Activated B cell treated with CpG ODN at 0.5 μM for 24 hours (primary cell): ENCODE results near the gene BICC1. TPM values are rescaled to one million over a fixed set of nuclear protein-coding genes. Genes with fewer than 3 reads are reported as not detected.

Experiments used
- ATAC-seq: fragments of 200-7000 bp; cut with Tn5 transposase; one replicate; pipeline ENCODE4 v1.10.0; 2021; ENCODE audit warnings: low read depth, mild to moderate bottlenecking, moderate library complexity
- CTCF ChIA-PET: fragments of 350-600 bp; sonication (Branson Sonifier 250); formaldehyde crosslinking; loops from one replicate; lab custom pipeline; 2021; ENCODE audit warnings: antibody characterized with exemption; lab: Charles Lee
- POLR2A ChIA-PET: fragments of 350-600 bp; sonication (Branson Sonifier 250); formaldehyde crosslinking; loops from one replicate; lab custom pipeline; 2021; ENCODE audit warnings: antibody characterized with exemption; lab: Charles Lee
- DNase-seq: peaks from one replicate; pipeline ENCODE4 v3.0.0; 2022
- H3K27ac Mint-ChIP-seq: one replicate; pipeline ENCODE4 v1.8.0; 2020; ENCODE audit warnings: mixed read lengths
- H3K27me3 Mint-ChIP-seq: one replicate; pipeline ENCODE4 v1.8.0; 2021; ENCODE audit warnings: mixed read lengths
- H3K36me3 Mint-ChIP-seq: one replicate; pipeline ENCODE4 v1.8.0; 2021; ENCODE audit warnings: low read depth, mixed read lengths
- H3K4me1 Mint-ChIP-seq: one replicate; pipeline ENCODE4 v1.8.0; 2021; ENCODE audit warnings: mixed read lengths
- H3K4me3 Mint-ChIP-seq: one replicate; pipeline ENCODE4 v1.8.0; 2020; ENCODE audit warnings: mild to moderate bottlenecking, mixed read lengths
- H3K9me3 Mint-ChIP-seq: one replicate; pipeline ENCODE4 v1.8.0; 2020; ENCODE audit warnings: mixed read lengths
- CTCF ChIP-seq: fragments of 200-600 bp; IDR thresholded peaks from one replicate; pipeline ENCODE4 v1.8.0; 2022; ENCODE audit warnings: antibody characterized with exemption, mild to moderate bottlenecking
- intact Hi-C: fragments of 100-400 bp; cut with micrococcal nuclease; formaldehyde crosslinking; loops from one replicate; pipeline ENCODE4 v1.15.1; 2024
- total RNA-seq: library from RNA; stranded (reverse); gene quantifications from 2 replicates; pipeline ENCODE4 v1.2.3, GENCODE V29; 2022

The BICC1 gene
- total RNA-seq, 1 donor from 2014 or later: not detected

DNA sequence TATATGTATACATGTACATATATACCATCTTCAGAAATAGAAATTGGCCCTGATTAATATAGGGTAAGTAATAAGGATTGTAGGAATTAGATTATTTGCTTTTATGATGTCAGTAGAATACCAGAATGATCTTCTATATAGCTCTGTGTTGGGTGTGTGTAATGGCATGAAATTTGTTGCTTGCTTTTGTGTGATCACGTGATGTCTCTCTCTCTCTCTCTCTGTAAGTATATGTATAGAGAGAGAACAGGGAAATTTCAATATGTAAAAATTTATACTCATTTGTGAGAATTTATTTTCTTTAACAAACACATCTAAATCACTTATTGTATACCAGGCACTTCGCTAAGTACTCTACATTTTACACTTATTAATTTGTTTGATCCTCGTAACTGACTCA is 272.7 kb downstream of the BICC1 start:
- Mint-ChIP-seq H3K4me3 (no peak overlapping the region), H3K36me3 (no peaks in the 10 kb centered on the region), H3K27ac (no peak overlapping the region), H3K9me3 (no peaks in the 10 kb centered on the region), H3K4me1 (no peaks in the 10 kb centered on the region), H3K27me3 (no peaks in the 10 kb centered on the region)
- CTCF ChIA-PET: no interaction called here
- POLR2A ChIA-PET: no interaction called here
- DNase-seq (no peak), ATAC-seq (no peak)
- intact Hi-C loops: loop anchor here (10.0 kb wide), 1 partner anchor 1649 kb away; no protein-coding TSS in a partner anchor
- no peak for TF ChIP-seq CTCF

DNA sequence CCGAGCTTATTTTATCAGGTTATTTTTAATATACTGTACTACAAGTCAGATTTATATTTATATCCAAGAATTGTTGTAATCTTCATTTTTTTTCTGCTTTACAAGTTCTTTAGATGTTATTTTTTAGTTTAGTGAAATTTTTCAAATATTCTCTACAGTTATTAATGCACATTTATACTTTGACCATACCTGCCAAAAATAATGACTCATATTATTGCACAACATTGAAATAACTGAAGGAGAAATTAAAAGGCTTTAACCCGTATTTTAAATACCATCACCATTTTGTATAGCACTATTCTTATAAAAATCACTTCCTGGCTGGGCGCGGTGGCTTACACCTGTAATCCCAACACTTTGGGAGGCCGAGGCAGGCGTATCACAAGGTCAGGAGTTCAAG is 278.5 kb downstream of the BICC1 start:
- H3K36me3 Mint-ChIP-seq: no peaks in the 10 kb centered on the region
- H3K9me3 Mint-ChIP-seq: no peaks in the 10 kb centered on the region
- ChIA-PET CTCF (no interaction called here), POLR2A (no interaction called here)
- DNase-seq (no peak), ATAC-seq (no peak)
- no peak overlapping the region for H3K4me3 Mint-ChIP-seq
- no peaks in the 10 kb centered on the region for H3K4me1 Mint-ChIP-seq
- no peaks in the 10 kb centered on the region for H3K27me3 Mint-ChIP-seq
- intact Hi-C loops: no loop called here
- no peak for TF ChIP-seq CTCF
- H3K27ac Mint-ChIP-seq: no peak overlapping the region

DNA sequence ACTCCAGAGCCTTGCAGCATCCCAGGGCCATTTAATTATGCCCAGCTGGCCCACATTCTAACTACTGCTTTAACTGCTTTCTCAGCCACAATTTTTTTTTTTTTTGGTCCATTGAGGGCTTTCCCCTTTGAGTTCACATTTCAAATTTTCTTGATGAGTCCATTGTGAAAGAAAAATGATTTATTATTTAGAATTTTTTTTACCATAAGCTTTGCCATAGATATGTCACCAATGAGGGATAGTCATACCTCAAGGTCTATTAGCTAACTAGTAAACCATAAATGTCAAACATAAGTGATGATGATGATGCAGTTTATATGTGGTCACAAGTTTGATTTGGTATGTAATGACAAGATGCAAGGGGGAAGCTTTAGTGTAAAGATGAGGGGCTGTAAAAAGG is 282.9 kb downstream of the BICC1 start:
- Mint-ChIP-seq H3K9me3 (no peaks in the 10 kb centered on the region), H3K27me3 (no peaks in the 10 kb centered on the region), H3K4me3 (no peak overlapping the region), H3K36me3 (no peaks in the 10 kb centered on the region), H3K4me1 (no peaks in the 10 kb centered on the region), H3K27ac (no peak overlapping the region)
- DNase-seq (no peak), ATAC-seq (no peak)
- POLR2A ChIA-PET: no interaction called here
- TF ChIP-seq CTCF: no peak
- intact Hi-C loops: no loop called here
- CTCF ChIA-PET: no interaction called here

- Mint-ChIP-seq H3K36me3 (no peaks in the 10 kb centered on the region), H3K27ac (no peak overlapping the region), H3K4me1 (no peaks in the 10 kb centered on the region), H3K4me3 (no peak overlapping the region), H3K9me3 (no peaks in the 10 kb centered on the region), H3K27me3 (no peaks in the 10 kb centered on the region)
- no peak for ATAC-seq
- no peak for DNase-seq
- intact Hi-C loops: no loop called here
- no peak for TF ChIP-seq CTCF
- ChIA-PET CTCF (no interaction called here), POLR2A (no interaction called here)
Observed at GRCh38 chr10:58796242-58796641, 283.6 kb downstream of the BICC1 start.

DNA sequence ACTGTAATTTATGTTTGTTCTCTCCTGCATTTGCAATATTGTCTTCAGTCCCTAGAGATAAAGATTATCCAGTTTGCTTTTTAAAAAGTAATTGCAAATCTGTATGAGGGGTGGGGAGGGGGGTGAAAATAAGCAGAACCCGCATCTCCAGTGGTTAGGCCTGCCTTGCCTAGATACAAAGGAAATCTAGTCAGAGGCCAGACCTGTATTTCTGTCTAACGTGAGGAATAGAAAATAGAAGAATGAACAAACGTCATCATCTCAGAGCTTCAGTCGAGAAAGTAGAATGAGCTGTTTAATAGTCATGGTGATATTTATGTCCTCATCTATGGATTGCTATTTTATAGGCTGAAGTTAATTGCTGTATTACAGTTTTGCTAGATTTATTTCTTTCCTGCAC is 284.2 kb downstream of the BICC1 start:
- intact Hi-C loops: no loop called here
- Mint-ChIP-seq H3K27me3 (no peaks in the 10 kb centered on the region), H3K9me3 (no peaks in the 10 kb centered on the region), H3K4me1 (no peaks in the 10 kb centered on the region), H3K36me3 (no peaks in the 10 kb centered on the region), H3K4me3 (no peak overlapping the region), H3K27ac (no peak overlapping the region)
- DNase-seq (no peak), ATAC-seq (no peak)
- no peak for TF ChIP-seq CTCF
- POLR2A ChIA-PET: no interaction called here
- CTCF ChIA-PET: no interaction called here
